ENCODE data around the gene CDC27.

Gene CDC27

GRCh38 chr17:47213540-47213939, 24.4 kb upstream of the CDC27 start:
- no peak for DNase-seq (ENCODE audit: low spot score)
- TF ChIP-seq, protein P1, sequence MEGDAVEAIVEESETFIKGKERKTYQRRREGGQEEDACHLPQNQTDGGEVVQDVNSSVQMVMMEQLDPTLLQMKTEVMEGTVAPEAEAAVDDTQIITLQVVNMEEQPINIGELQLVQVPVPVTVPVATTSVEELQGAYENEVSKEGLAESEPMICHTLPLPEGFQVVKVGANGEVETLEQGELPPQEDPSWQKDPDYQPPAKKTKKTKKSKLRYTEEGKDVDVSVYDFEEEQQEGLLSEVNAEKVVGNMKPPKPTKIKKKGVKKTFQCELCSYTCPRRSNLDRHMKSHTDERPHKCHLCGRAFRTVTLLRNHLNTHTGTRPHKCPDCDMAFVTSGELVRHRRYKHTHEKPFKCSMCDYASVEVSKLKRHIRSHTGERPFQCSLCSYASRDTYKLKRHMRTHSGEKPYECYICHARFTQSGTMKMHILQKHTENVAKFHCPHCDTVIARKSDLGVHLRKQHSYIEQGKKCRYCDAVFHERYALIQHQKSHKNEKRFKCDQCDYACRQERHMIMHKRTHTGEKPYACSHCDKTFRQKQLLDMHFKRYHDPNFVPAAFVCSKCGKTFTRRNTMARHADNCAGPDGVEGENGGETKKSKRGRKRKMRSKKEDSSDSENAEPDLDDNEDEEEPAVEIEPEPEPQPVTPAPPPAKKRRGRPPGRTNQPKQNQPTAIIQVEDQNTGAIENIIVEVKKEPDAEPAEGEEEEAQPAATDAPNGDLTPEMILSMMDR (IDR thresholded peaks at IDR 0.05; ENCODE audit: borderline replicate concordance, control extremely low read depth, extremely low read depth, insufficient read depth, missing control alignments): no peak
- in situ Hi-C loops (cut with MboI; ENCODE audit: low sequenced_read_pairs, unreplicated experiment): no loop called here

DNA sequence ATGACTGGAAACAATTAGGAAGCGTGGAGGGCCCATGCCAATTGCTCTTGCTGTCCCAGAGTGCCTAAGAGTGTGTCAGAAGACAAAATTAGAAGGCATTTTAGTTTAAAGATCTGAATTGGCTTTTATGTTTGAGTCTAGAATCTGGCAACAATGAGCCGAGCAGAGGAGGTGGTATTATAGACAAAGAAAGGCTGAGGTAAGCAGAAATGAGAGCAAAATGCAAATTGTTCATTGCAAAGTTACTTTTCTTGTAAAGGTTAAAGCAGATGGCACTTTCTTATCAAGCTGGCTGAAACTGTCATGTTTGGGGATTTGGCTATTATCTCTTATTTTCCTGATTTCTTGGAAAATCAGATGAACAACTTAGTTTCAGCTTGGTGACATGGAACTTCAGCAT, 23.4 kb upstream of the CDC27 start:
- no peak for DNase-seq (ENCODE audit: low spot score)
- TF ChIP-seq, protein P1 (IDR thresholded peaks at IDR 0.05; ENCODE audit: borderline replicate concordance, control extremely low read depth, extremely low read depth, insufficient read depth, missing control alignments): no peak
- in situ Hi-C loops (cut with MboI; ENCODE audit: low sequenced_read_pairs, unreplicated experiment): no loop called here

DNA sequence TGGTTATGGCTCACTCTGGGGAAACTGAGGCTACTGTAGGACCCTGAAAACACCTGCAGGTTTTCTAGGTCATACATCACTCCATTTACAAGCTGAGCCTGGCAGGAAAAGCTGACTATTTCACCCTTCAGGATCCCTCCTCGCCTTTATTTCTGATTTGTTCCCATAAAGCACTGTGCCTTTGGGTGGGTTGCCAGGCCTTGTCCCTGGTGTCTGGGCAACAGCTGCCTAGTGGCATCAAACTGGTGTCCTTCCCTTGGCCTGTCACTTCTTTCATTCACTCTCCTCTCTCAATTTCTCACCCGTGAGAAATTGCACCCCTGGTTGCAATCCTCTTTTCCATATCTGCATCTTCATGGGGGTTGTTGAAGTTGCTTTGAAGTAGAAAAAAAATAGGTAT, 21.7 kb upstream of the CDC27 start:
- TF ChIP-seq, protein P1 (IDR thresholded peaks at IDR 0.05; ENCODE audit: borderline replicate concordance, control extremely low read depth, extremely low read depth, insufficient read depth, missing control alignments): no peak
- in situ Hi-C loops (cut with MboI; ENCODE audit: low sequenced_read_pairs, unreplicated experiment): no loop called here
- no peak for DNase-seq (ENCODE audit: low spot score)

DNA sequence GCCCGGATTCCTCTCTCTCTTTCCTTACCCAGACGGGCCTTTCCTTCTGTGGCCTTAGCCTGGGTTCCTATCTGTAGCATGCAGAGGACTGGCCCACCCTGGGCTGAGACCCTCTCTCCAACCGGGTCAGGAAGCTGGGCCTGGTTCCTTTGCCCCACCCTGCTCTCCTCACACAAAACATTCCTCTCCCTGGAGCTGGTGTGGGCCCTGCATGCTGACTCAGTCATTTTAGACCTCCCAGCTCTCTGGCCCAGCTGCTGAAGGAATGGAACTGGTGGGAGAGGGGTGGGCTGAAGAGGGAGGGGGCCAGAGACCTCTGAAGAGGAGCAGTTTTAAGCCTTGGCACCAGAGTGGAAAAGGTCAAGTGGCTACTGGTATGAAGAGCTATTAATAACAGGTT, 21.0 kb upstream of the CDC27 start:
- in situ Hi-C loops (cut with MboI; ENCODE audit: low sequenced_read_pairs, unreplicated experiment): no loop called here
- TF ChIP-seq, protein P1 (IDR thresholded peaks at IDR 0.05; ENCODE audit: borderline replicate concordance, control extremely low read depth, extremely low read depth, insufficient read depth, missing control alignments): no peak
- no peak for DNase-seq (ENCODE audit: low spot score)

DNA sequence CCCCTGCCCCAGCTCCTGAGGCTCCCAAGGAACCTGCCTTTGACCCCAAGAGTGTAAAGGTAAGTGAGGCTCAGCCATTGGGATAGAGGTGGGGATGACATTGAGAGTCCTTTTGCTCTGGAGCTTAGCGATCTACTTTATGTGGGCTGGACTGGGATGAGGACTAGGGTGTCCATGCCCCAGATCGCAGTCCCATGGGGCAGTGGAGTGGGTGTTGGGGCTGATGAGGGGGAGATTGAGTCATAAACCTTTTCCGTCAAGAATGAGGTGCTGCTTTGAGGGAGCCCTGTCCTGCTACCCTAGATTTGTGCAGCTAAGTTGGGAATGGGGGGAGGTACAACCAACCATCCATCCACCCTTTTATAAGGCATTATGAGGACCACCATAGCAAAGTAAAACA, 20.4 kb upstream of the CDC27 start:
- no peak for DNase-seq (ENCODE audit: low spot score)
- in situ Hi-C loops (cut with MboI; ENCODE audit: low sequenced_read_pairs, unreplicated experiment): no loop called here
- TF ChIP-seq, protein P1 (IDR thresholded peaks at IDR 0.05; ENCODE audit: borderline replicate concordance, control extremely low read depth, extremely low read depth, insufficient read depth, missing control alignments): no peak

DNA sequence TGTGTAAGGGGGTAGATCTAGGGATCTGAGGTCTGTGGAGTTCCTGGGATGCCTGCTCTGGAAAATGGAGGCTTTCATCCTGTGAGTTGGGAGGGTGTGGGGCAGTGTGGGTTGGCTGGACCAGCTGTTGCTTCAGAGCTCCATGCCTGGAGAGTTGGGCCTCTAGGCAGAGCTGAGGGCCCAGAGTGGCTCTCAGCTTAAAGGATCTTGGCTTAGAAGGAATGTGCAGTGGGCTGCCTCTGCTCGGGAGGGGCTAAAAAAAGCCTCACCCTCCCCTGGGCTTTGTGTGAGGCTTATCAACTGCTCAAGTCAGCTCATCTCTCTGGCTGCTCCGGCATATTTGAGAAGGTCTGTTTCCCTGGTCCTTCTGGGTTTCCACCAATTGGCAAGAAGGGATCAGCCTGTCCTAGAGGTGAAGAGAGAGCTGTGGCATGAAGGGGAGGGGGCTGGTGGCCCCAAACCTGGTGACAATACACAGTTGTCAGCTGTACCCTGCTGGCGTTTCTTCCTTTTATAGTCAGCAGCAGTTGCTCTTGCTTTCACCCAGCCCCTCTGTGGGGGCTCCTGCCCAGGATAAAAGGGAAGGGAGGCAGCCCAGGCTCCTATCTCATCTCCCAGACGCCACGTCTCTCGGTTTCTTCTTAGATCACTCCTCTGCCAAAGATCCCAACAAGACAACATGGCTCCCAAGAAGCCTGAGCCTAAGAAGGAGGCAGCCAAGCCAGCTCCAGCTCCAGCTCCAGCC, 19.8 kb upstream of the CDC27 start, which contains the start of gene MYL4:
TSS of gene MYL4 (plus strand) at position 605 of the 745 bp plus-strand sequence. CDS start at position 680, 75 bp downstream.
- in situ Hi-C loops (cut with MboI; ENCODE audit: low sequenced_read_pairs, unreplicated experiment): no loop called here

More for the DNA sequence above, 19.8 kb upstream of the CDC27 start, which contains the start of gene MYL4:
- DNase-seq (ENCODE audit: low spot score): no peak
- TF ChIP-seq, protein P1 (IDR thresholded peaks at IDR 0.05; ENCODE audit: borderline replicate concordance, control extremely low read depth, extremely low read depth, insufficient read depth, missing control alignments): no peak

Measured in GM13976 (cell line).